Stimulated activated CD4-positive, alpha-beta T cell treated with anti-CD3 and anti-CD28 coated beads, TNF-alpha, amount 100 ng/mL, for 48 hours (primary cell): ENCODE data around the gene GFI1B.
"Not testable (repeated sequence)": the region's sequence is repeated elsewhere in the genome, so short reads cannot be mapped to it uniquely, and the experiment has no call there.

Experiments
- DNase-seq, 3 donors: peaks; one replicate each; pipeline ENCODE4 v3.0.0-alpha.2; 2020; ENCODE audit warnings: low read depth in 3 of 3

GFI1B gene

DNA sequence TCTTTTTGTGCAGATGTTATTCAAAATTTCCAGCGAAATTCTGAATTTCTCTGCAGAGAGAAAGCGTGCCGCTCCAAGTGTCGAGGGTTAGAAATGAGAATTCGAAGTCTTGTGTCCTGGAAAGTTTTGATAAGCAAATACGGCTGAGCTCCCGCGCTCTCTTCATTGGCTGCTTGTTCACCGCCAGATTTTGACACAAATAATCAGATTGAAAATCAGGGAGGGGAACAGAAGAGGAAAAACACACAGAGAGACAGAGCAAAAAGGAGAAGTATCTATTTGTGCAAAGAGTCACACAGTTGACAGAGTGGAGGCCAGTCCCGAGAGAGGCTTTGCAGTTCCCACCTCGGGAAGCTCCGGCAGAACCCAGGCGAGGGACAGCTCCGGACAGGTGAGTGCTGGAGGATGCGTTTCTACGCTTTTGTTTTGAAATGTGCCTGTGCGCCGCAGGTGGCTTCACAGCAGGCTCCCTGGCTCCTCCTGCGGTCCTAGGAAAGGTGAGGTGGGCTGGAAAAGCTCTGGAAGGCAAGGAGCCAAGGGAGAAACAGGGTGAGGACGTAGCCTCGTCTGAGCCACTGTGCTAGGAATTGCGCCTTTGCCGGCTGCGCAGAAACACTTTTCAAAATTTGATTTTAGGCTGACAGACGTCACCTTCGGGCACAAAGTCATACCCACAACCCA is at the start of gene GFI1B:
Gene GFI1B, plus strand, starts transcription at position 244 of the 681 bp plus-strand sequence. CDS start 7,985 bp downstream, outside the sequence.
- no peak for DNase-seq

DNA sequence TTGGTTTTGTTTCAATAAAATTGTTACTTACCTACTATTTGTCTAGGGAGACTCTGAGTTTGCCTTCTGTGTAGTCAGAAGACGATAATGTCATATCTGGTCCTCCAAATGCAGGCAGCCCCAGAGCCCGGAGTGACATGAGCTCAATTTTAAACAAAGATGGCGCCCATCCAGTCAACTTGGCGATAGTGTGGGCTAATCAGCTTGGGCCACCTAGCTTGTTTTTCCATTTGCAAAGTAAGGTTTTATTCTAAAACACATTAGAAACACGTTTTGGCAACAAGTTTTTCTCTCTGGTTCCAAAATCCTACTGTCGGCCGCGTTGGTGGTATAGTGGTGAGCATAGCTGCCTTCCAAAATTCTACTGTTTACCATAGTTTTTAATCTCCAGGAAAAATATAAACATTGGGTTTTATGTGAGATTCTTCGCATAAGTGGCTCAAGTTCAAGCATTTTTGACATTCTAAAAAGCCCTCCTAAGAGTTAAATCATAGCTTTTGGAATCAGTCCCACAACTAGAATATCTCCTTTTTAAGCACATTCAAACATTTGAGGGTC is 47.2 kb upstream of the GFI1B start:
- DNase-seq: no peak

DNA sequence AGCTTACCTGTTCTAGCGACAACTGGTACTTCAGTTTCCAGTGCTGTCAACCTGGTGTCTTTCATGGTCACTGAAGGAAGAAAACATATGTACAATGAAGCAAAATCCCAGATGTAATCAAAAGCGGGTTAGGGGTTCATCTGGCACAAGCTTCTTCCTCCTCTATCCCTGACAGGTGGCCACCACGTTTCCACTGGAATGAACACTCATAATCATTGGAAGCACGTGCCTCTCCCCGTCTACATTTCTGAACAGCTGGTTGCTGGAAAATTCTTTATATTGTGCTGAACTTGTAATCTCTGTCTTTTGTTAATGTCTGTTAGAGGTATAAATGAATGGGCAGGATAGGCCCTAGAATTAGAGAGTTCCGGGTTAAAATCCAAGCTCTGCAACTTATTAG is 43.5 kb upstream of the GFI1B start:
- DNase-seq: no peak

DNA sequence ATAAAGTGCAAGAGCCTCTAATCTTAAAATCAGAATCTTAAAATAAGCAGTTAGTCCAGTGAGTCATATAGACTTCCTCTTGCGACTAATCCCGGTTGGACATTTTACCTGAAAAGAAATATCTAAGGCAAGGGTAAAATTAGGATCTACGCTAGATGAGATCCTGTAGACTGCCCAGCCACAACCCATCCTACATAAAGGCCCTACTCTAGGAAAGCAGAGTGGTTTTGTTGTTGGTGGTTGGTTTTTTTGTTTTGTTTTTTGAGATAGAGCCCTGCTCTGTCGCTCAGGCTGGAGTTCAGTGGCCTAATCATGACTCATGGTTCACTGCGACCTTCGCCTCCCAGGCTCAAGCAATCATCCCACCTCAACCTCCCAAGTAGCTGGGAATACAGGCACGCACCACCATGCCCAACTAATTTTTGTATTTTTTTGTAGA is 41.0 kb upstream of the GFI1B start:
- DNase-seq: no peak

DNA sequence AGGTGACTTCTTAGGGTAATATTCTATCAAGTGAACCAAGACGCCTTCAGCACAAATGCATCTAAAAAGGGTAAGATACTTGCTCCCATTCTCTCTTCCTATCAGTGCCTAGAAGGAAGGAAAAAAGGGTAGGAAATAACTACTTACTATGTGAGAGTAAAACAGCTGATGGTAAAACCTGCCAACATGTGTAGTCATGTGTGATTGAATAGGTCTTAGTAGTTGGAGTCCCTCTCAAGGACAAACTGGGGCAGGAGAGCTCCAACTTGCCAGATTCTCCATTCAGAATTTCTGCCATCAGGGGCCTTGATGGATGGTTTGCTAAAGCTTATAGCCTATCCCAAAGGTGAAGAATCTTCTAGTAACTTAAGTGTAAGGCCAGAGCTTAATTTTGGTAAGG is 39.3 kb upstream of the GFI1B start:
- no peak for DNase-seq

DNA sequence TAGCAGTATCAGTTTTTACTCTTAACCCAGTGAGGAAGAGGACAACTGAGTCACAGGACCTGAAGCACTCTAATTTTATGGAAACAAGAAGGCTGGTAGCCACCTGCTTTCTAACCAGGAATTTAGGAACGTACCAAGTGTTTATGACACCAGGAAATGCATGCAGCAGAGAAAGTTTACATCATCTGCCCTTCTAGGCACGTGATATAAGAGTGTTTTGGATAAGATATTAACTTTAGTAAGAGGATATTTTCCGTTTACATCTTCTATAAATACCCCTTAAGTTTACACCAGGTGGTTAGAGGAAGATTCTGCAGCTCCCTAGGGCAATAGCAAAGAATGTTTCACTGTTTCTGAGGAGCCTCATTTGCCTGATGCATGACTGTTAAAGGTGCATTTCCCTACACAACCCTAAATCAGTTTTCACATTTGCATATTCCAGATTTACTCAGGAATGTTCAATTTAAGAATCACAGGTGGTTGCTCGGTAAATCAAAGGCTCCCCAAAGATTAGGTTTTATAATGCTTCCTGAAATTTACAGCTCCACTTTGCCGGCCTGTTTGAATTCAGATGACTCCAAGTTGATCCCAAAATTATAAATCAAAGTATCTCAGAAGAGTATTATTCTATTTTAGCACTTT is 35.8 kb upstream of the GFI1B start:
- no peak for DNase-seq

DNA sequence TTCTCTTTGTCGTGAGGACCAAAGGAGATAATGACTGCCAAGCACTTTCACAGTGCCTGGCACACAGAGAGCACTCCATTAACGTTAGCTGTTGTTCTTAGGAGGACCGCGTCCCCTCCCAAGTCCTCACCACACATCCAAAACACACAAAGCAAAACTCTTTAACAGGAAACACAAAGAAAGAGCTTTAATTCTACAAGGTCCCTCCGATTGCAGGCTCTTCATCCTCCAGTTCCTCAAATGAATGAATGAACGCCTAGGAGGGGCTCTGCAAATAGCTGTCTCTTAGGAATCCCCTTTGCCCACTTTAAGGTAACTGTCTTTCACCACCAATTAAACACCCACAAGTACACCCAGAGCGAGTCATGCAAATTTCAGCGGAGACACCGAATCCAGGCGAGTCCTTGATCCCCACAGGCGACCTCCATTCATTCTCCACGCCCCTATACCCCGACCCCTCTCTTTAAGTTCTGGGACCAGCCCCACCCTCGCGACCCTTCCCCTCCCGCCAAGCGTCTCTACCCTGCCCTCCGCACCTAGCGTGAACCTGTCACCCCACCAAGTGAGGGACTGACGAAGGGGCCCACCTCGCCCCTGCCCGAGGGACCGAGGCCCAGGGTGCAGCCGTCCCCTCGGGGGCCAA is 34.7 kb upstream of the GFI1B start:
- DNase-seq: no peak

DNA sequence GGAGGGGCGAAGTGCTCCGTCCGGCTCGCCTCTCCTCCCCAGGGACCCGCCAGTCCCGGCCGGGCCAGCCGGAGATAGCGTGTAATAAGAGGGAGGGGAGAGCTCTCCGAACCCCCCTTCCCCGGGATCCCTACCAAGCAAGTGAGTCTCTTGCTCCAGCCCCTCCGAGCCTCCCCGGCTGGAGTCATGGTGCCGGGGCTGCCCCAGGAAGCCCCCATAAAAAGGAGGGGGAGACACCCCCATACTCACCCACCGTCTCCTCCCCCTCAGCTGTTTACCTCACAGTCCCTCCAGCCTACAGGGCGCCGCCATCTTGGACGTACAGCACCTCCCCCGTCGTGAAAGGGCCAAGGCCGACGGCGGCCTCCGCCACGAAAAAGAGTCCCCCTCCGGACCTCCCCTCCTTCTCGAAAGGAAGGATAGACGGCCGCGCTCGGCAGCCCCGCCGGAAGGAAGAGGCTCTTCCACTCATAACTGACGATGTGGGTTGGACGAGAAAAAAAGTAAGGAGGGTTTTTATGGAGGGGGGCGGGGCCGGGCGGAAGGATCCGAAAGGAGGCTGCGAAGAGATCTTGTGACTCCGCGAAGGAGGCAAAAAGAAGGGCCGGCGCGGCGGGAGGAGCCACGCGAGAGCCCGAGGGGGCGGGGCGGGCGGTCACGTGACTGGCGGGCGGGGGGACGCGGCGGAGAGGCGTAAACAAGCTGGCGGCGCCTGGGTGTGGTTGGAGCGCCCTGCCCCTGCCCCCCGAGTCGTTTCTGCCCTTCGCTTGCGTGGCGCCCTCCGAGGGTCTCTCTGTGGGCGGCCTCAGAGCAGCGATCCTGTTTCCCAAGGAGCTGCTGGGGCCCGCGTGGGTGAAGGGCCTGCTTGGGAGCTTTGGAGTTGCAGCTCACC is 34.0 kb upstream of the GFI1B start, which contains the start of gene TSC1:
Gene TSC1, minus strand, starts transcription at position 323 of the 892 bp plus-strand sequence. CDS start 15,744 bp downstream, outside the sequence.
- peak; percentile 95 to 98 (median 98) for DNase-seq

DNA sequence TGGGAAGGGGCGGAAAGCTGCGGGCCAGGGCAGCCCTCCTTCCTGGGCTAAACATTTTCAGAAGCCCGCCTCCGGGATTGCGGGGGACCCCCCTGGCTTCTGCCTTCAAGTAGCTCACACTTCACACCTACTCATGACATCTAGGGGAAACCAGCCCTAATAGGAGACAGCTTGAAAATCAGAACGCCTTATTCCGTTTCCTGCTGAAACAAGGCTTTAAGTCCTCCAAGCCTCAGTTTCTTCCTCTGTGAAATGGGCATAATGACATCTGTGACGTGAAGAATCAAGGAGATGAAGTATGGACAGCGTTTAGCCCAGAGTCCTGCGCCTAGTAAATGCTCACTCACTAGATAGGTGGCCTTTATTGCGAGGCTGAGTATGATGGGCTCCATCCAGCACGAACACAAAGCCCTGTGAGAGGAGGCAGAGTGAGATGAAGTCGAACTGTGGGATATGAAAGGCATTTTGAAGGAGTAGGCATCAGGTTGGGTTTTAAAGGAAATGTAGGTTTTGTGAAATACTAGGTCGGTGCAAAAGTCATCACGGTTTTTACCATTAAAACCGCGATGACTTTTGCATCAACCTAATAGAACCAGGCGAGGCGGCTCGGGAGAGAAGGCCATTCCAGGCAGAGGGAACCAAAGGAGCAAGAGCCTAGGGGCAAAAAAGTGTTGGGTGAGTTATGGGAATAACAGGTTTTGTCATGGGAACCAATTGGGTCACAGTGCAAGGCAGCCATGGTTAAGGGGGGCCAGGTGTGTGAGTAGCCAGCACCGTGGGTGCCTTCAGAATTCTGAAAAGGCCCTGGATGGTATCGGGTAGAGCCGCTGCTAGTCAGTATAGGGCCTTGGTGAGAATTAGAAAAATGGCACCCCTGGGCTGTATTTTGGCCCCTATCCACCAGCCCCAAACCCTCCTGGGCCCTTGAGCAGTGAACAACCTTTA is 33.0 kb upstream of the GFI1B start:
- no peak for DNase-seq

DNA sequence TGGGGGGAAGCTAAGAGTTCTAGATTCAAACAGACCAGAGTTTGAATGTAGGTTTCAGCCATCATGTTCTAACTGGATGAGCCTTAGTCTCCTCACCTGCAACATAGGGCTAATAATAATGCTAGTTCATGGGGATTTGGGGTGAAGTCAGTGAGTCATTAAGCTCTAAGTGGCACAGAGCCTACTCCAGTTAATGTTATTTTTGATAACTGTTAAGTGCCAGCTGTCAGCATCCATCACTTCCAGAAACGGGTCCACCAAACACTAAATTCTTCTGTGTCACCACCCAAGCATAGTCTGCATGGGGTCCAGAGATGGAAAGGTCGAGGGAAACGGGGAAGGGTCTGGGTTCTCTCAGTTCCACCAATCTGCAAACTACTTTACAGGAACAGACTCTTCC is 32.3 kb upstream of the GFI1B start:
- no peak for DNase-seq

DNA sequence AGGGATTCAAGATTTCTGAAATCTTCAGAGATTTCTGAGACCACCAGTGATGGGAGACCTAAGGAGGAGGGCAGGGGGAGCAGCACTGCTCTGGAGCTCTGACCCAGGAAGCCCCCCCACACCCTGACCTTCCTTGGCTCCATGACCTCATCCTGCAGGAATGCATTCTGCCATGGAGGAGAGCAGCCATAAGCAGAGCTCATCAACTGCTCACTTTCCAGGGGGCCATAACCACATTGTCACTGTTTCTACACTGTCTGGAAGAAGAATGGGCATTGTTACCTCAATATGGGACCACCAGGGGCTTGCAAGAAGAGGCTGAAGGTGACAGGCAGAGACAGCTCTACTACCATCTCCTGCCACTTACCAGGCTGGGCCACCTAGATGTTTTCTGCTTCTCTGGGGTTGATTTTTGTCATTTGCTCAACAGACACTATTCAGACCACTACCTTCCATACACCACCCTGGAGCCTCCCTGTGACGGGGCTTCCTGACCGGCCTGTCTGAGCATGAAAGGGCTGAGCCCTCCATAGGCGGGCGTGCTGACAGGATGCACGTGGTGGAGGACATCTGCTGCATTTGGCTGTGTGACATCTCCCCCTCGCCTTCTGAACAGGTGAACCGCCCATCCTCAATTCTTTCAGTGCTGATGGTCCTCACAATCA is 31.7 kb upstream of the GFI1B start:
- DNase-seq: no peak

DNA sequence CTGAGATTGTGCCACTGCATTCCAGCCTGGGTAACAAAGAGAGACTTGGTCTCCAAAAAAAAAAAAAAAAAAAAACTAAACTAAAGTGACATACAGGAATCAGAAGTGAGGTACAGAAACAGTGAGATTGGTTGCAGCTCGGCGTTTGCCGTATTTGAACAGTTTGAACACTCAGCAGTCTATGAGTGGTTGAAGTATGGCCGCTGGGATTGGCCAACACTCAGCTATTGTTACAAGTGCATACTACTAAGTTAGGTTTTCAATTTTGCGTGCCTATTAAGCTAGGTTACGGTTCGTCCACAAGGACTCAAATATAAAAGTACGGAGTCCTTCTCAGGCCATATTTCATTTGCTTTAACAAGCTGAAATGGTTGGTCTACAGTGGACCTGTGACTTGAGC is 30.7 kb upstream of the GFI1B start:
- DNase-seq: no peak

DNA sequence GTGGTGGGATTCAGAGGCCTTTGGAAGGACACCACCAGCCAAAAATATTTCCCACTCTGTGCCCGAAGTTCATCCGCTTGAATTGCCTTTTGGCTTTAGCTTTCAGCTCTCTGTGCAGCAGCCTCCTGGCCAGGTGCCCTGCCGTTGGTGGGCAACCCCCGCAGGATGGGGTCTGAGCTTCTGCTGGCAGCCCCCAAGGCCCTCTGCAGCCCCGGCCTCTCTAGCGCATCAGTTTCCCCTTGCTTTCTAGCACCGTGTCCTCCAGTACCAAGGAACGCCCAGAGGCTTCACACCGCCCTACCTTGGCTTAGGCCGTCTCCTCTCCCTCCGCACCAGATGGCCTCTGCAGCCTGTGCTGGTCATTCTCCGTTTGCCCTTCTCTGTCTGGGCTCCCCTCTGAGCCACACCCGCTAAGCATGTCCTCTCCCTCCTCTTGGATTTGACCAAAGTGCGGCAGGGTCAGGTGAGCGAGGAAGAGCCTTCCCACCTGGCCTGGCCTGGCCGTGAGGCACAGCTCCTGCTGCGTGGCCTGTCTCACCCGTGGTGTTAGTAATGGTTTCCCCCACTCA is 29.9 kb upstream of the GFI1B start:
- DNase-seq: no peak

DNA sequence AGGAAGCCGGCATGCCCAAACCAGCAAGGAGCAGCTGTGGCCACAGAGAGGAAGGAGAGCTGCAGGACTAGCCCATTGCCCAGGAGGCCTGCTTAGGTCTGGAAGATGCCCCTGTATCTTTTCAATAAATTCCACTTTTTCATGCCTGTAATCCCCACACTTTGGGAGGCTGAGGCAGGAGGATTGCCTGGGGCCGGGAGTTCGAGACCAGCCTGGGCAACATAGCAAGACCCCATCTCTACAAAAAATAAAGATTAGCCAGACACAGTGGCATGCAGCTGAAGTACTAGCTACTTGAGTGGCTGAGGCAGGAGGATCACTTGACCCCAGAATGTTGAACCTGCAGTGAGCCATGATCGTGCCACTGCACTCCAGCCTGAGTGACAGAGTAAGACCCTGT is 28.8 kb upstream of the GFI1B start:
- DNase-seq: no peak

DNA sequence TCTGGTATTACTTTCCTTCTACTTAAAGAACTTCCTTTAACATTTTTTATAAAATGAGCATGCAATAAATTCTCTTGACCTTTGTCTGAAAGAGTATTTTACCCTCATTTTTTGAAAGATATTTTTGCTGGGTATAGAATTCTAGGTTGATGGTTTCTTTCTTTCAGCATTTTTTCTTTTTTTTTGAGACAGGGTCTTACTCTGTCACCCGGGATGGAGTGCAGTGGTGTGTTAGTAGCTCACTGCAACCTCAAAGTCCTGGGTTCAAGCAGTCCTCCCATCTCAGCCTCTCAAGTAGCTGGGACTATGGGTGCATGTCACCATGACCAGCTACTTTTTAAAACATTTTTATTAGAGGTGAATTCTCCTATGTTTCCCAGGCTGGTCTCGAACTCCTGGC is 23.4 kb upstream of the GFI1B start:
- DNase-seq: no peak

DNA sequence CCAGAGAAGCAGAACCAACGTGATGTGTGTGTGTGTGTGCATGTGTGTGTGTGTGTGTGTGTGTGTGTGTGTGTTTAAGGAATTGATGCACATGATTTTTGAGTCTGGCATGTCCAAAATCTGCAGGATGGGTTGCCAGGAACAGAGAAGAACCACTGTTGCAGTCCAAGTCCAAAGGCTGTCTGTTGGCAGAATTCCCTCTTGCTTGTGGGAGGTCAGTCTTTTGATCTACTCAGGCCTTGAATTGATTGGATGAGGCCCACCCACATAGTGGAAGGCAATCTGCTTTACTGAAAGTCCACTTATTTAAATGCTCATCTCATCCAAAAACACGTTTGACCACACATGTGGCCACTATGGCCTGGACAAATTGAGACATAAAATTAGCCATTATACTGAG is 22.7 kb upstream of the GFI1B start:
- no peak for DNase-seq

DNA sequence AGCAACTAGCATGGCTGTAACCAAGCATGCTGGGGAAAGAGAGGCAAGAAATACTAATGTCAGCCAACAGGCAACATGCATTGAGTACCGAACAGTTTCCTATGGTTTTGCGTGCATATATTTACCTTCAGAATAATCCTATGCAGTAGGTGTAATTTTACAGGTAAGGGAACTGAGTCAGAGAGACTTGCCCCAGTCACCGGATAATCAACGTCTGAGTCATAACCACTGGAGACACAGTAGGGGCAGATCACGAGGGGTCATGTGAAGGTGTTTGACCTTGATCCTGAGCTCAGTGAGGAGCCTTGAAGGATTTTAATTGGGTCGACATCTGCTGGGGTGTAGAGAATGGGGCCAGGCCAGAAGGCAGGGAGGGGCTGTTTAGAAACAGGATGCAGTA is 20.7 kb upstream of the GFI1B start:
- DNase-seq: no peak

DNA sequence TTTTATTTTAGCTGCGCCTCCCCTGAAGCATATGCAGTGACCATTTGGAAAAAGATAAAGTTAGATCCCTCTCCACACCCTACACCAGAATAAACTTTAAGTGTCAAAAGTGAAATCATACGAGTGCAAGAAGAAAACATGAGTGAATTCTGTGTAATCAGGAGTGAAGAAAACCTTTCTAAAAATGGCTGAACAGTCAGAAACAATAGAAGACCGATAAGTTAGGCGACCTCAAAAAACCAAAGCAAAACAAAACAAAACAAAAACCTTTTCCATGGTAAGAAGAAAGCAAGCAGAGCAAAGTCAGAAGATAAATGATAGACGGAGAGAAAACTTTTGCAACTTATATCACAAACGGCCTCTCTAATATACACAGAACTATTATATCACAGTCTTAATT is 17.5 kb upstream of the GFI1B start:
- no peak for DNase-seq

DNA sequence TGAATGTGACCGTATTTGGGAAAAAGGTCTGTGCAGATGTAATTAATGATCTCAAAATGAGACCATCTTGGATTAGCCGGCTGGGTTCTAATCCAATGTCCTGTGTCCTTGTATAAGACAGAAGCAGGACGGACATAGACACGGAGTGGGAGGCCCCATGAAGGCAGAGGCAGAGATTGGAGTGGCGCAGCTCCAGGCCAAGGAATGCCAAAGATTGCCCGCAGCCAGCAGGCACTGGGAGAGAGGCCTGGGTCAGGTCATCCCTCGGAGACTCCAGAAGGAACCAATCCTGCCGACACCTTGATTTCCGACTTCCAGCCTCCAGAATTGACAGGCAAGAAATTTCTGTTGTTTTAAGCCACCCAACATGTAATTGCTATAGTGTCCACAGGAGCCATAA is 13.0 kb upstream of the GFI1B start:
- no peak for DNase-seq

DNA sequence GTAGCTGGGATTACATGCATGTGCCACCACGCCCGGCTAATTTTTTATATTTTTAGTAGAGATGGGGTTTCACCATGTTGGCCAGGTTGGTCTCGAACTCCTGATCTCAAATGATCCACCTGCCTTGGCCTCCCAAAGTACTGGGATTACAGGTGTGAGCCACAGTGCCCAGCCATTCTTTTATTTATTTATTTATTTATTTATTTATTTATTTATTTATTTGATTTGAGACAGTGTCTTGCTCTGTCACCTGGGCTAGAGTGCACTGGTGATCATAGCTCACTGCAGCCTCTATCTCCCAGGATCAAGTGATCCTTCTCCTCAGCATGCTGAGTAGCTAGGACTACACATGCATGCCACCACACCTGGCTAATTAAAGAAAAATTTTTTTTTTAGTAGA is 10.6 kb upstream of the GFI1B start:
- not testable (repeated sequence) for DNase-seq
